Cardiac fibroblast (primary cell): ENCODE measurements around the gene WASF1.
A peak's percentile ranks its signal among the peaks of the same experiment; 100 is the strongest.

Source experiments
- DNase-seq, 2 donors: peaks; one replicate each; pipeline versions ENCODE4 v3.0.0 to v3.0.0-alpha.2; 2010; ENCODE audit warnings: low read depth in 2 of 2
- H3K4me3 ChIP-seq, 2 donors: replicated peaks in 1 of 2; 1 replicate in 1 of 2; 2 replicates in 1 of 2; pipeline ENCODE4 v1.5.1; 2011; ENCODE audit warnings: low read depth in 2 of 2, low read length in 2 of 2, mild to moderate bottlenecking in 2 of 2, moderate library complexity in 1 of 2
- TF ChIP-seq, protein P1 (sequence below): IDR thresholded peaks from one replicate; pipeline ENCODE4 v1.5.1; 2011; ENCODE audit warnings: low read depth, mild to moderate bottlenecking, low read length, inconsistent platforms

Gene WASF1

GRCh38 chr6:110095935-110096334 is 83.5 kb downstream of the WASF1 start:
- TF ChIP-seq, protein P1, sequence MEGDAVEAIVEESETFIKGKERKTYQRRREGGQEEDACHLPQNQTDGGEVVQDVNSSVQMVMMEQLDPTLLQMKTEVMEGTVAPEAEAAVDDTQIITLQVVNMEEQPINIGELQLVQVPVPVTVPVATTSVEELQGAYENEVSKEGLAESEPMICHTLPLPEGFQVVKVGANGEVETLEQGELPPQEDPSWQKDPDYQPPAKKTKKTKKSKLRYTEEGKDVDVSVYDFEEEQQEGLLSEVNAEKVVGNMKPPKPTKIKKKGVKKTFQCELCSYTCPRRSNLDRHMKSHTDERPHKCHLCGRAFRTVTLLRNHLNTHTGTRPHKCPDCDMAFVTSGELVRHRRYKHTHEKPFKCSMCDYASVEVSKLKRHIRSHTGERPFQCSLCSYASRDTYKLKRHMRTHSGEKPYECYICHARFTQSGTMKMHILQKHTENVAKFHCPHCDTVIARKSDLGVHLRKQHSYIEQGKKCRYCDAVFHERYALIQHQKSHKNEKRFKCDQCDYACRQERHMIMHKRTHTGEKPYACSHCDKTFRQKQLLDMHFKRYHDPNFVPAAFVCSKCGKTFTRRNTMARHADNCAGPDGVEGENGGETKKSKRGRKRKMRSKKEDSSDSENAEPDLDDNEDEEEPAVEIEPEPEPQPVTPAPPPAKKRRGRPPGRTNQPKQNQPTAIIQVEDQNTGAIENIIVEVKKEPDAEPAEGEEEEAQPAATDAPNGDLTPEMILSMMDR, result no peak
- no peak overlapping the region for H3K4me3 ChIP-seq
- peak; percentile 8 to 15 for DNase-seq

DNA sequence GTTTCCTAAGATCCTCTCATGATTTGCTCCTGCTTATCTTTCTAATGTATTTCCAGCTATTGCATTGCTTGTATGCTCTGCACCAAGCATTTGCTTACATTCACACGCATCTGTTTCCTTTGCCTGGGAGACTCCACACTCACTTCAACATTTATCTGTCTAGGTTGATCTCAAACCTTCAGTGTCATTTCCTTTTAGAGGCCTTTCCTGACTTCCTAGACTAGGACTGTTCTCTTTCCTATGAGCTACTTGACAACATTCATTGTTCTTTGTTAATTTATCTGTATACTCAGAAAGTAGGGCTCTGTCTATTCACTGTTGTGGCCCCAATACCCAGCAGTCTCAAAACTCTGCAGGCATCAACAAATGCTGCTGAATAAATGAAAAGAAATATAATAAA is 84.4 kb downstream of the WASF1 start:
- TF ChIP-seq, protein P1, result no peak
- peak; percentile 32 to 62 for DNase-seq

GRCh38 chr6:110093981-110094380 is 85.5 kb downstream of the WASF1 start:
- no peak overlapping the region for H3K4me3 ChIP-seq
- TF ChIP-seq, protein P1, result no peak
- DNase-seq, result no peak

More for the DNA sequence above, 84.4 kb downstream of the WASF1 start:
- no peak overlapping the region for H3K4me3 ChIP-seq

DNA sequence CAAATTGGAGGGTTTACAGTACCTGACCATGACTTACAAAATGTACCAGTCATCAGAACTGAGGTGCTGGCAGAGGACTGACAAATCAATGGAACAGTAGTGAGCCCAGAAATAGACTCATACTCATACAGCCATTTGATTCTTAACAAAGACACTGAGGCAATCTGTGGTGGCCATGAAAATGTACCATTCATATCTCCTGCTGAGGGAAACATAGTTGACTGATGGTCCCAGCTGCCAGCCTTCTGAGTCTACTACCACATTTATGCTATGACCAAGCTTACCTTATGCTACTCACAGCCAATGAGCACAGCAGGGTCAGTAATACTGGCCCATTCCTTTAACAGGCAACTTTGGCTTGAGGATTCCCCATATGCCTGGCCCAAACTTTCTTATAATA is 88.6 kb downstream of the WASF1 start:
- DNase-seq, result no peak
- no peak overlapping the region for H3K4me3 ChIP-seq
- TF ChIP-seq, protein P1, result no peak

DNA sequence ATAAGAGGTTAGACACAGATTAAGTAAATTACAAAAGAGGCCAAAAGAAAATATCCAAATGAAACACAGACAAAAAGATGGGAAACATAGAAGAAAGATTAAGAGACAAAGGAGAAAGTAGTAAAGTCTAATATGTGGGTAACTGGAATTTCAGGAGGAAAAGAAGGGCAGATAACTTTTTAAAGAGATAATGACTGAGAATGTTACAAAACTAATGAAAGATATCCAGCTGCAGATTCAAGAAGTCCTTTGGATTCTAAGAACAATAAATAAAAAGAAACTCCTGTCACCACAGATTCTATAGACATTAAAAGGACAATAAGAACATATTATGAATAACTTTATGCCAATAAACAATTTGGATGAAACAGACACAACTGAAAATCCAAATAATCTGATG is 90.1 kb downstream of the WASF1 start:
- DNase-seq, result no peak
- TF ChIP-seq, protein P1, result no peak
- no peak overlapping the region for H3K4me3 ChIP-seq

DNA sequence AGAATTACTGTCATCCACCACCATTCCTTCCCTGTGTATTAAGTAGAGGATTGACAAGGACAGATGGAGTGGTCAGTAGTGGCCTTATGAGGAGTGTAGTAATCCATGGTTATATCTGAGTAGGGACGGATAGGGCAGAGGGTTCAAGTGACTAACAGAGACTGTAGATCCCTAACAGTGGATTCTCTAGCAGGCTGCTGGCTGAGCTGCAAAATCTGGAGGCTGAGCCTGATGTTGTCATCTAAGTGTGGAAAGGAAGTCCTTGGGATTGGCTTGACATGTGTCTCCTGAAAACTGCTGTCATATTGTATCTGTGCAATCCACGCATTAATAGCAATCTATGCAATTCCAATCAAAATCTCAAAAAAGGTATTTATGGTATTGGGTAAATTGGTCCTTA is 94.2 kb downstream of the WASF1 start:
- TF ChIP-seq, protein P1, result no peak
- no peak for DNase-seq
- H3K4me3 ChIP-seq, result no peak overlapping the region

DNA sequence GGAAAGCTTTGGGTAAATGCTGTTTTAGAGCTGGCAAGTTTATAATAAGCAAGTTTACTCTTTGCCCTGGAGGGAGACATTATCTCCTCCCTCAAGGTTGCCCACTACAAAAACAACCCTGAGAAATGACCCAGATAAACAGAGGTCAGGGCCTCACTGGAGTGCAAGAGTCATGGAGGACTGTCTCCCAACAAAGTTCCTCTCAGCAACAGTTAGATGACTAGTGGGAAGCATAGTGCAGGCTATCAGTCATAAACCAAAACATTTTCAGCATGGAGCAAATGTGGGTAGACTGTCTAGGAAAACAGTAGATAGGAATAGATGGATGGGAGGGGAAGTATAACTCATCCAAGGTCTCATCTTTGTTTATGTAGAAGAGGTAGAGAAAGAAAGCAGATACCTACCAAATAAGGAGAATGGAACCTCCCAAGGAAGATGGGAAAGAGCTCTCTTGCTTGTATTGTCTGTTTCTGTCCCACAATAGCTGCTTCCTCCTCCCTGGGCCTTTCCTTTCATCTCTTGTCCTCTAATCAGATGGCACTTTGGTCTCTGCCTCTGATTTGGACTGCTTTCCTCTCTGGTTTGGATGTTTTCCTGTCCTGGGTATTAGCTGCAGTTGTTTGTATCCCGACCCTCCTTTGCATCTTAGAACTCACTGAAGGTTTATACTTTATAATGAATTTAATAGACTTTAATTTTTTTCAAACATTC is 95.4 kb downstream of the WASF1 start:
- DNase-seq, result no peak
- no peak overlapping the region for H3K4me3 ChIP-seq
- TF ChIP-seq, protein P1, result no peak
